Lung (tissue), 12 donors: Measurements from ENCODE around the gene TOR1B. TPM values are rescaled to one million over a fixed set of nuclear protein-coding genes. Genes with fewer than 3 reads are reported as not detected.
"Not testable (repeated sequence)": the region's sequence is repeated elsewhere in the genome, so short reads cannot be mapped to it uniquely, and the experiment has no call there.

Experiments
- ATAC-seq: fragments of 200-7000 bp; cut with Tn5 transposase; one replicate; pipeline ENCODE4 v1.9.1; 2020; ENCODE audit warnings: moderate number of reproducible peaks; ENCODE audit not compliant: insufficient read depth, low FRiP score
- DNase-seq, 3 donors: peaks; one replicate each; pipeline ENCODE4 v3.0.0-alpha.2; 2013 to 2017
- H3K27ac ChIP-seq, 2 donors: one replicate each; pipeline ENCODE4 v1.5.1; 2013; ENCODE audit warnings: mild to moderate bottlenecking in 2 of 2, moderate library complexity in 2 of 2, control low read depth in 1 of 2, inconsistent platforms in 1 of 2, low read depth in 1 of 2, low read length in 1 of 2
- H3K27me3 ChIP-seq, 3 donors: one replicate each; pipeline ENCODE4 v1.5.1; 2013; ENCODE audit warnings: low read length in 2 of 3; ENCODE audit not compliant: control insufficient read depth in 3 of 3, insufficient read depth in 3 of 3
- H3K36me3 ChIP-seq, 4 donors: one replicate each; pipeline ENCODE4 v1.5.1; 2013; ENCODE audit warnings: low read length in 4 of 4, mild to moderate bottlenecking in 1 of 4, moderate library complexity in 1 of 4; ENCODE audit not compliant: control insufficient read depth in 4 of 4, insufficient read depth in 4 of 4
- H3K4me1 ChIP-seq, 5 donors: one replicate each; pipeline ENCODE4 v1.5.1; 2013; ENCODE audit warnings: low read length in 5 of 5, mild to moderate bottlenecking in 2 of 5, moderate library complexity in 1 of 5; ENCODE audit not compliant: control insufficient read depth in 5 of 5, insufficient read depth in 5 of 5
- H3K4me3 ChIP-seq: one replicate; pipeline ENCODE4 v1.5.1; 2013; ENCODE audit warnings: mild to moderate bottlenecking, control low read depth, moderate library complexity
- H3K9ac ChIP-seq, 2 donors: one replicate each; pipeline ENCODE4 v1.5.1; 2013; ENCODE audit warnings: low read length in 2 of 2, control low read depth in 1 of 2; ENCODE audit not compliant: insufficient read depth in 1 of 2
- H3K9me3 ChIP-seq, 4 donors: one replicate each; pipeline ENCODE4 v1.5.1; 2013; ENCODE audit warnings: low read length in 3 of 4, mild to moderate bottlenecking in 1 of 4, moderate library complexity in 1 of 4; ENCODE audit not compliant: control insufficient read depth in 4 of 4, insufficient read depth in 3 of 4
- WGBS, 2 donors: extraction: QIAGEN DNeasy Blood & Tissue Kit; methylation state at CpG; one replicate each; pipeline ENCODE4 v1.1.7; 2013; 5-methylcytosine and 5-hydroxymethylcytosine counted together
- polyA plus RNA-seq, 2 donors: library from polyadenylated mRNA; stranded (reverse); fragments of 200-250 nt; gene quantifications; one replicate each; pipeline ENCODE4 v1.2.1, GENCODE V29; 2013
- total RNA-seq, 2 donors: library from RNA; depleted of rRNA in 1 of 2; stranded (reverse); fragments of >200 nt in 1 of 2; gene quantifications; one replicate each; pipeline ENCODE4 v1.2.1, GENCODE V29; 2014 to 2021
- TF ChIP-seq, protein P1 (sequence below): IDR thresholded peaks from 2 replicates; pipeline ENCODE4 v1.5.1; 2012; ENCODE audit warnings: mild to moderate bottlenecking; ENCODE audit errors: control extremely low read depth, extremely low read depth
- donor health status: control.
- donor health status: control.
- donor health status: Bipolar disorder and iron deficiency.
- donor health status: healthy.
- donor health status: DM: yes; HTN: yes; CAD: no.

Gene TOR1B
- total and polyA plus RNA-seq, 4 donors, result 10.1 to 26.7 (median 26.0) TPM

DNA sequence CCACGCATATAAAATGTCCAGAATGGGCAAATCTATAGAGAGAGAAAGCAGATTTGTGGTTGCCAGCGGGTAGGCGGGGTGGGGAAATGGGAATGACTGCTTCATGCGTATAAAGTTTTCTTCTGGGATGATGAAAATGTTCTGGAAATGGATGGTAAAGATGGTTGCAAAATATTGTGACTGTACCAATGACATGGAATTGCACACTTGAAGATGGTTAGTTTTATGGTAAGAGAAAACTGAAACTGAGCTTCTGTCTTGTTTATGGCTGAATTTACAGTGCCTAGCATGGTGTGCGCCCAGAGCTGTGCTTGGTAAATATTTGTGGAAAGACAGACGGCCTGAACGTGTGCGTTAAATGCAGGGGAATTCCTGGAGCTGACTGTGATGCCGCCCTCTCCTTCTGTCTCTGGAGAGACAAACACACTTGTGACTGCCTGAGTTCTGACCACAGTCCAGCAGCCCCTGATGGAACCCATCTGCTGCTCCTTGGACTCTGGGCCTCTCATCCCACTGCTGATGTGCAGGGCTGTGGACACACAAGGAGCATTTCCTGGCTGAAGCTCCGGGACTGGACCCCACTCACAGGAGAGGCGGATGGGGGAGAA lies 41.6 kb upstream of the TOR1B start:
- no peaks in the 10 kb centered on the region for H3K27me3 ChIP-seq
- 55 to 76% methylated on average over 11 of the region's 11 CpGs for WGBS, 2 donors
- peaks cover 0 to 37% (median 9%) of the 10 kb centered on the region in 5 donors for H3K4me1 ChIP-seq
- TF ChIP-seq, protein P1, sequence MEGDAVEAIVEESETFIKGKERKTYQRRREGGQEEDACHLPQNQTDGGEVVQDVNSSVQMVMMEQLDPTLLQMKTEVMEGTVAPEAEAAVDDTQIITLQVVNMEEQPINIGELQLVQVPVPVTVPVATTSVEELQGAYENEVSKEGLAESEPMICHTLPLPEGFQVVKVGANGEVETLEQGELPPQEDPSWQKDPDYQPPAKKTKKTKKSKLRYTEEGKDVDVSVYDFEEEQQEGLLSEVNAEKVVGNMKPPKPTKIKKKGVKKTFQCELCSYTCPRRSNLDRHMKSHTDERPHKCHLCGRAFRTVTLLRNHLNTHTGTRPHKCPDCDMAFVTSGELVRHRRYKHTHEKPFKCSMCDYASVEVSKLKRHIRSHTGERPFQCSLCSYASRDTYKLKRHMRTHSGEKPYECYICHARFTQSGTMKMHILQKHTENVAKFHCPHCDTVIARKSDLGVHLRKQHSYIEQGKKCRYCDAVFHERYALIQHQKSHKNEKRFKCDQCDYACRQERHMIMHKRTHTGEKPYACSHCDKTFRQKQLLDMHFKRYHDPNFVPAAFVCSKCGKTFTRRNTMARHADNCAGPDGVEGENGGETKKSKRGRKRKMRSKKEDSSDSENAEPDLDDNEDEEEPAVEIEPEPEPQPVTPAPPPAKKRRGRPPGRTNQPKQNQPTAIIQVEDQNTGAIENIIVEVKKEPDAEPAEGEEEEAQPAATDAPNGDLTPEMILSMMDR, result no peak
- no peak overlapping the region for H3K4me3 ChIP-seq
- H3K36me3 ChIP-seq, result no peaks in the 10 kb centered on the region
- no peaks in the 10 kb centered on the region for H3K9me3 ChIP-seq
- H3K27ac ChIP-seq, result peak overlapping the region in 1 of 2 donors; percentile 76
- DNase-seq (peak; percentile 92 to 97 (median 96)), ATAC-seq (no peak)
- no peak overlapping the region for H3K9ac ChIP-seq

DNA sequence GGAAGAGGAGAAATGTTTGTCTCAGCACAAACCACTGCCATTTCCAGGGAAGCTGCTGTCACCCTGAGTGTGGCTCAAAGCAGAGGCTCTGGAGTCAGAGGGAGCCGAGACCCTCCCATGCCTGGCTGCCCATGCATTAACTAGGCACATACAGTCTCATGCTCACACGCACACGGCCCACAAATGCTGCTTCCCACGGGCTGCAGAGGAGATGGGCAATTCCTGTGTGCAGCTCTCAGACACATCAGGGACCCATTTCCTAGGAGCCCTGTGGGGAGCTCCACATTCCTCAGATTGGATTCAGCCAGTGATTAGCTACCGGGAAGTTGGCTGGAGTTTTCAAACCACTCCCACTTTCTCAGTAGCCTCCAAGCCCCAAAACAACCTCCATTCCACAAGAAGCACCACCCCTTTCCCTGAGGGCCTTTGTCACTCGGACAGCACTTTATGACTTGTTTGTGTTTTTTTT lies 41.0 kb upstream of the TOR1B start:
- H3K4me1 ChIP-seq, result peaks cover 0 to 37% (median 9%) of the 10 kb centered on the region in 5 donors
- H3K27me3 ChIP-seq, result no peaks in the 10 kb centered on the region
- ATAC-seq (peak; percentile 14), DNase-seq (peak; percentile 78 to 91 (median 89))
- H3K36me3 ChIP-seq, result no peaks in the 10 kb centered on the region
- no peaks in the 10 kb centered on the region for H3K9me3 ChIP-seq
- no peak overlapping the region for H3K9ac ChIP-seq
- 52 to 64% methylated on average over 6 of the region's 6 CpGs for WGBS, 2 donors
- H3K4me3 ChIP-seq, result no peak overlapping the region
- H3K27ac ChIP-seq, result peak overlapping the region in 1 of 2 donors; percentile 76
- TF ChIP-seq, protein P1, result no peak

DNA sequence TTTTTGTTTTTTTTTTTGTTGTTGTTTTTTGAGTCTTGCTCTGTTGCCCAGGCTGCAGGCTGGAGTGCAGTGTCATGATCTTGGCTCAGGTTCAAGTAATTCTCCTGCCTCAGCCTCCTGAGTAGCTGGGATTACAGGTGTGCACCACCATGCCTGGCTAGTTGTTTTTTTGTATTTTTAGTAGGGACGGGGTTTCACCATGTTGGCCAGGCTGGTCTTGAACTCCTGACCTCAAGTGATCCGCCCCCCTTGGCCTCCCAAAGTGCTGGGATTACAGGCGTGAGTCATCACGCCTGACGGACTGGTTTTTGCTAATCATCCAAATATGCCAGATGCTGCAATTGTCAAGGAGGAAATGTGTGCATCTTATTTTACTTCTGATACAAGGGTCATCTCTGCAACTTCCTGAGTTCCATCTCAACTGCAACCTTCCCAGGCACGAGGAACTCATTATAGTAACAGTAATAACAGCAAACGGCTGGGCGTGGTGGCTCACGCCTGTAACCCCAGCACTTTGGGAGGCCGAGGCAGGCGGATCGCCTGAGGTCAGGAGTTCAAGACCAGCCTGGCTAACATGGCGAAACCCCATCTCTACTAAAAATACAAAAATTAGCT lies 40.5 kb upstream of the TOR1B start:
- peak overlapping the region in 1 of 2 donors; percentile 26 for H3K27ac ChIP-seq
- WGBS, 2 donors, result 37 to 44% methylated on average over 12 to 13 of the region's 13 CpGs
- not testable (repeated sequence) for H3K9me3 ChIP-seq, H3K27me3 ChIP-seq, H3K4me3 ChIP-seq, H3K36me3 ChIP-seq
- peak in 2 of 3 donors; percentile 18 to 31 for DNase-seq
- ATAC-seq, result peak; percentile 75
- peaks cover 0 to 37% (median 9%) of the 10 kb centered on the region in 5 donors for H3K4me1 ChIP-seq
- peak overlapping the region in 1 of 2 donors; percentile 82 for H3K9ac ChIP-seq
